Bronchial smooth muscle cell (primary cell): ENCODE results near the gene EPYC. TPM values are rescaled to one million over a fixed set of nuclear protein-coding genes. Genes with fewer than 3 reads are reported as not detected.

Experiments used
- total RNA-seq: library from RNA; depleted of rRNA; stranded (reverse); fragments of >200 nt; gene quantifications from 2 replicates; pipeline ENCODE4 v1.2.1, GENCODE V29; 2014

EPYC gene, protein sequence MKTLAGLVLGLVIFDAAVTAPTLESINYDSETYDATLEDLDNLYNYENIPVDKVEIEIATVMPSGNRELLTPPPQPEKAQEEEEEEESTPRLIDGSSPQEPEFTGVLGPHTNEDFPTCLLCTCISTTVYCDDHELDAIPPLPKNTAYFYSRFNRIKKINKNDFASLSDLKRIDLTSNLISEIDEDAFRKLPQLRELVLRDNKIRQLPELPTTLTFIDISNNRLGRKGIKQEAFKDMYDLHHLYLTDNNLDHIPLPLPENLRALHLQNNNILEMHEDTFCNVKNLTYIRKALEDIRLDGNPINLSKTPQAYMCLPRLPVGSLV
- not detected in 2 replicates for total RNA-seq

DNA sequence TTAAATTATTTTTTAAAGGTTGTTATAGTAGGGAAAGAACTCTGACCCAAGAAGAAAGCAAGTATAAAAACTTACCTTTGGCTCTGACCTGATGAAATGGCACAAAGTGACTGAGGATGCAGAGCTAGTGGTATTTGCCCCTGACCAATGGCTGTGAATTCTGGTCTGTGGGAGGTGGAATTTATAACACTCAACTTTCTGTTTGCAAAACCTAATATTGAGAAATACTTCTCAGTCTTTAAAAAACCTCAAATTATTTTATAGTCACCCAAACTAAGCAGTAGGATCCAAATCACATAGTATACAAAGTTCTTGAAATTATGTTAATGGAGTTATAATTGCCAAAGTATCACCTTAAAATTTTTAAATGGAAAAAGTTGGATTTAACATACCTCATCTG, at the start of gene EPYC:
EPYC (minus strand) TSS at position 101 of the 400 bp plus-strand sequence. CDS start 2,407 bp downstream, outside the sequence.

DNA sequence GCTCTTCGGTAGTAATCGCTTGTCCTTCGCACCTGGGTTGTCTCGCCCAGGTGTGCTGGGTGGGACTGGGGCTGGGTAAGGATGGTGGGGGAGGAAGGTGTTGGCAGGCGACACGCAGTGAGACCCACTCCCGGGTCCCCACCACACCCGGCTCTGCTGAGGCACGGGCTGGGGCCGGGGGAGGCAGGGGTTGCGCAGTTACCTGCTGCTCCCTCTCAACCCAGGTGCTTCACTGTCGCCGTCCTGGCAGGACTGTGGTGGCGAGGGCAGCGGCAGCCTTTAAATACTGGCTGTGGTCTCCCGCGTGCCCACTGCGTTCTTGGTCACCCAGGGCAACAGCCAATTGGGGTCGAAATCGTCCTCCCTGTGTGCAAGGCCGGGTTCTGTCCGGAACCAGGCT, 49.9 kb downstream of the EPYC start, which contains the start of gene CCER1:
CCER1 (minus strand) TSS at position 256 of the 400 bp plus-strand sequence. CDS start 434 bp downstream, outside the sequence.

Other genes with a start within 250 kb of the EPYC start
- gene CCER1, start 49.8 kb downstream of the EPYC start, total RNA-seq = not detected in 2 replicates
- not detected in 2 replicates for gene KERA, start 53.1 kb upstream of the EPYC start, total RNA-seq
- gene LUM, start 106.5 kb upstream of the EPYC start, total RNA-seq = 359 and 496 TPM in 2 replicates
- 1,434 and 3,853 TPM in 2 replicates for gene DCN, start 177.8 kb upstream of the EPYC start, total RNA-seq